Erythroblast (primary cell): Measurements from ENCODE around the gene HIGD1A.
A peak's percentile ranks its signal among the peaks of the same experiment; 100 is the strongest.

Experiments
- DNase-seq, 2 experiments: peaks; one replicate each; lab custom pipeline; 2025; lab: John Stamatoyannopoulos, UW
- GATA1 ChIP-seq: IDR thresholded peaks from 2 replicates; pipeline ENCODE4 v1.6.1; 2011; ENCODE audit warnings: low read depth, mild to moderate bottlenecking, control low read depth, low read length, moderate library complexity
- POLR2A ChIP-seq: IDR thresholded peaks from 2 replicates; pipeline ENCODE4 v1.6.1; 2011; ENCODE audit warnings: mild to moderate bottlenecking, low read length

Gene HIGD1A

GRCh38 chr3:42764561-42765295 is 39.6 kb downstream of the HIGD1A start:
- no peak for DNase-seq
- TF ChIP-seq GATA1: no peak
- TF ChIP-seq POLR2A: no peak

GRCh38 chr3:42764115-42764514 is 40.2 kb downstream of the HIGD1A start:
- DNase-seq: no peak
- no peak for TF ChIP-seq GATA1
- TF ChIP-seq POLR2A: no peak

- TF ChIP-seq POLR2A: no peak
- no peak for TF ChIP-seq GATA1
- DNase-seq: no peak
These were observed 41.3 kb downstream of the HIGD1A start for GRCh38 chr3:42763021-42763420.

- TF ChIP-seq GATA1 (no peak), POLR2A (no peak)
- DNase-seq: no peak
These were observed 42.1 kb downstream of the HIGD1A start for GRCh38 chr3:42762046-42762724.

GRCh38 chr3:42758126-42758525 is 46.2 kb downstream of the HIGD1A start:
- DNase-seq: no peak
- no peak for TF ChIP-seq POLR2A
- TF ChIP-seq GATA1: no peak

- no peak for DNase-seq
- TF ChIP-seq GATA1 (no peak), POLR2A (no peak)
These were observed 47.5 kb downstream of the HIGD1A start for GRCh38 chr3:42756681-42757213.

GRCh38 chr3:42755681-42756578 is 48.4 kb downstream of the HIGD1A start:
- peak; percentile 33 to 45 for DNase-seq
- no peak for TF ChIP-seq POLR2A
- no peak for TF ChIP-seq GATA1

GRCh38 chr3:42753757-42754156 is 50.5 kb downstream of the HIGD1A start:
- no peak for TF ChIP-seq POLR2A
- TF ChIP-seq GATA1: no peak
- DNase-seq: no peak

GRCh38 chr3:42752961-42753360 is 51.3 kb downstream of the HIGD1A start:
- no peak for TF ChIP-seq POLR2A
- no peak for TF ChIP-seq GATA1
- DNase-seq: no peak

GRCh38 chr3:42752441-42752840 is 51.8 kb downstream of the HIGD1A start:
- DNase-seq: no peak
- TF ChIP-seq POLR2A (no peak), GATA1 (no peak)

- no peak for DNase-seq
- no peak for TF ChIP-seq POLR2A
- no peak for TF ChIP-seq GATA1
These were observed 52.7 kb downstream of the HIGD1A start for GRCh38 chr3:42751609-42752008.

GRCh38 chr3:42750834-42751233 is 53.5 kb downstream of the HIGD1A start:
- TF ChIP-seq POLR2A (no peak), GATA1 (no peak)
- DNase-seq: no peak

GRCh38 chr3:42749753-42750231 is 54.5 kb downstream of the HIGD1A start:
- no peak for TF ChIP-seq GATA1
- TF ChIP-seq POLR2A: no peak
- peak in 1 of 2 experiments; percentile 14 for DNase-seq
